GM19455 (cell line): ENCODE results near the gene NAT8L.
"Not testable (repeated sequence)": the region's sequence is repeated elsewhere in the genome, so short reads cannot be mapped to it uniquely, and the experiment has no call there.

Source experiments
- ATAC-seq: cut with Tn5 transposase; IDR thresholded peaks from one replicate; pipeline ENCODE4 v1.9.1; 2021; ENCODE audit not compliant: unreplicated experiment

The NAT8L gene, protein sequence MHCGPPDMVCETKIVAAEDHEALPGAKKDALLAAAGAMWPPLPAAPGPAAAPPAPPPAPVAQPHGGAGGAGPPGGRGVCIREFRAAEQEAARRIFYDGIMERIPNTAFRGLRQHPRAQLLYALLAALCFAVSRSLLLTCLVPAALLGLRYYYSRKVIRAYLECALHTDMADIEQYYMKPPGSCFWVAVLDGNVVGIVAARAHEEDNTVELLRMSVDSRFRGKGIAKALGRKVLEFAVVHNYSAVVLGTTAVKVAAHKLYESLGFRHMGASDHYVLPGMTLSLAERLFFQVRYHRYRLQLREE

DNA sequence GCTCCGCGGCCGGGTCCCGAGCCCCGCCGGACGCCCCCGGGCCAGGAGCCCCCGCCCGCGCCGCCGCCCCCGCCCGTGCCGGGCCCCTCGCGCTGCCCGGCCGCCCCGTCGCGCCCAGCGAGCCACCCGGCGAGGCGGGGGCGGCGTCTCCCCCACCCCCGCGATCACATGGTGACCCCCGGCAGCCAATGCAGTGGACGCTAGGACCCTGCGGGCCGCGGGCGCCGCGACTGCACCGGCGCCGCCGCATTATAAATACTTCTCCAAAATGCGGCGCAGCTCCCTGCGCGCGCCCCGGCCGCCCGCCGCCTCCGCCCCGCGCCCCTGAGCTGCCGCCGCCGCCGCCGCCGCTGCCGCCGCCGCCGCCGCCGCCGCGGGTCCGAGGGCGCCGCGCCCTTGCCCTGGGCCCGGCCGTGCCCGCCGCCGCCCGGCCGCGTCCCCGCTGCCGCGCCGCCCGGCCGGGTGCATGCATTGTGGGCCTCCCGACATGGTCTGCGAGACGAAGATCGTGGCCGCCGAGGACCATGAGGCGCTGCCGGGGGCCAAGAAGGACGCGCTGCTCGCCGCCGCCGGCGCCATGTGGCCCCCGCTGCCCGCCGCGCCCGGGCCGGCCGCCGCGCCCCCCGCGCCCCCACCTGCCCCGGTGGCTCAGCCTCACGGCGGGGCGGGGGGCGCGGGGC is at the start of gene NAT8L:
Gene NAT8L, plus strand, starts transcription at position 282 of the 680 bp plus-strand sequence. Its CDS starts 185 bp downstream, at position 467.
- ATAC-seq: no peak

DNA sequence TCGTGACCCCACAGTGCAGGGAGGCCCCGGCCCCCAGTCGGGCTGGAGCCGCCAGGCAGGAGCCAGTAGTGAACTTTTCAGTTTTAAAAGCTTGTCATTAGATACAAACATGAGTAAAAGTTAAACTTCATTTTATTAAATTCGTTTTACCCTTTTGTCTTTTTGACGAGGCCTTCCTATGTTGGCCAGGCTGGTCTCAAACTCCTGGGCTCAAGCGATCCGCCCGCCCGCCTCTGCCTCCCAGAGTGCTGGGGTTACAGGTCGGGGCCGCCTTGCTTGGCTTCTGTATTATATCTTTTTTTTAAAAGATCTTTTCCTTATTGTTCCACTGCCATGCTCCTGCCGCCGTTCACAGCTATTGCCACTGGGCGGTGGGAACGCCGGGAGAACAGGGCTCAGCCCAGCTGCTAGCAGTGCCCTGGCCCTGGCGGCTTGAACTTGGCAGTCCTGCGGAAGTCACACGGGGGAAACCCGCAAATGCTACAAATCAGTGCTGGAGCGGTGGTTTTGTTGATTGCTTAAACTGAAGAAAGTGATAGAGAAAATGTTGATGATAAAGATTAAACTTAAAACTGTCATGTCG is 49.4 kb upstream of the NAT8L start:
- ATAC-seq: no peak

DNA sequence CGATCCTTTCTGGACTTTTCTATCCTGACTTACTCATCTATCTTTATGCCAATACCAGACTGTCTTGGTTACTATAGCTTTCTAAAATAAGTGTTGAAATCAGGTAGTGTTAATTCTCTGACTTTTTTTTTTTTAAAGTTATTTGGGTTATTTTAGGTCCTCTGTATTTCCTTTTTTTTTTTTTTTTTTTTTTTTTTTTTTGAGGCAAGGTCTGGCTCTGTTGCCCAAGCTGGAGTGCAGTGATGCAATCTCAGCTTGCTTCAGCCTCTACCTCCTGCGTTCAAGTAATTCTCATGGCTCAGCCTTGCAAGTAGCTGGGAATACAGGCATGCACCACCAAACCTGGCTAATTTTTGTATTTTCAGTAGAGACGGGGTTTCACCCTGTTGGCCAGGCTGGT is 47.5 kb upstream of the NAT8L start:
- no peak for ATAC-seq

DNA sequence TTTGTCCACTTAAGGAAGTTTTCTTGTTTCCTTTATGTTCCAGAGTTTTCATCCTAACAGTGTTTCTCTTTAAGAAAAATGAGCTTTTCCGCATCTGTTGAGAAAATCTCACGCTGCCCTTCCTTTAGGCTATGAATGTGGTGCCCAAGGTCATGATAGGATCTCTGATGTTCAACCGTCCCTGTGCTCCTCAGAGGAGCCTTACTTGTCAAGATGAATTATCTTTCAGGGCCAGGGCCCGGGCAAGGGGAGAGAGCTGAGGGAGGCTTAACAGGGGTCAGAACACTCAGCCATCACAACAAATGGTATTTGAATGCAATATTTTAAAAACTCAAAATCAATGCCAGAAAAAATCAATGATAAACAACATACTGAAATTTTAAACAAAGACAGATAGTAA is 44.1 kb upstream of the NAT8L start:
- ATAC-seq: no peak

DNA sequence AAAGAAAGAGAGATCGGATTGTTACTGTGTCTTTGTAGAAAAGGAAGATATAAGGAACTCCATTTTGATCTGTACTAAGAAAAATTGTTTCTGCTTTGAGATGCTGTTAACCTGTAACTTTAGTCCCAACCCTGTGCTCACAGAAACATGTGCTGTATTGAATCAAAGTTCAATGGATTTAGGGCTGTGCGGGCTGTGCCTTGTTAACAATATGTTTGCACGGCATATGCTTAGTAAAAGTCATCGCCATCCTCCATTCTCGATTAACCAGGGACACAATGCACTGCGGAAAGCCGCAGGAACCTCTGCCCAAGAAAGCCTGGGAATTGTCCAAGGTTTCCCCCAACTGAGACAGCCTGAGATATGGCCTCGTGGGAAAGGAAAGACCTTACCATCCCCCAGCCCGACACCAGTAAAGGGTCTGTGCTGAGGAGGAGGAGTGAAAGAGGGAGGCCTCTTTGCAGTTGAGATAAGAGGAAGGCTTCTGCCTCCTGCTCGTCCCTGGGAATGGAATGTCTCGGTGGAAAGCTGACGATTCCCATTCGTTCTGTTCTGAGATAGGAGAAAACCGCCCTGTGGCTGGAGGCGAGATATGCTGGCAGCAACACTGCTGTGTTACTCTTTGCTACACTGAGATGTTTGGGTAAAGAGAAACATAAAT is 37.6 kb upstream of the NAT8L start:
- not testable (repeated sequence) for ATAC-seq

DNA sequence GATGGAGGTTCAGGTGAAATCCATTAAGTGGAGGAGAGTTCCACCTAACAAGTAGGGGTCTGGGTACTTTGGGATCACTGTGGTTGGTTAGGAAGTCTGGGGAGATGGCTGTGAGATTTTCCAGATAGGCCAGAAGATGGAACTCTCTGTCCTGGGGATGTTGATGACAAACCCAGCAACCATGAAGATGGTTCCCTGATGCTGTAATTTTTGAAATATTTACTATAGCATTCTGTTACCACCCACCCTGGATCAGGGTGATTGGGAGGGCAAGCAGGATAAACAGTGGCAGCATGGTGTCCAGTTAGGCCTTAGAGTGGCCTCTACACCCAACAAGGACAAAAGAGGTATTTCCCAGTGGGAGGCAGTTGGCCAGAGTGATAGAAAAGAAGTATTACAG is 34.4 kb upstream of the NAT8L start:
- ATAC-seq: no peak

DNA sequence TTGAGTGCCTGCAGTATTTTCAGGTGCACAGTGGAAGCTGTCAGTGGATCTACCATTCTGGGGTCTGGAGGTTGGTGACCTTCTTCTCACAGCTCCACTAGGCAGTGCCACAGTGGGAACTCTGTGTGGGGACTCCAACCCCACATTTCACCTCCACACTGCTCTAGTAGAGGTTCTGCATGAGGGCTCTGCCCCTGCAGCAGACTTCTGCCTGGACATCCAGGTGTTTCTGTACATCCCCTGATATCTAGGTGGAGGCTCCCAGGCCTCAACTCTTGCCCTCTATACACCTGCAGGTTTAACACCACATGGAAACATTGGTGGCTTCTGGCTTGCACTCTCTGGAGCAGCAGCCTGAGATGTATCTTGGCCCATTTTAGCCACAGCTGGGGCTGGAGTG is 33.3 kb upstream of the NAT8L start:
- ATAC-seq: no peak

DNA sequence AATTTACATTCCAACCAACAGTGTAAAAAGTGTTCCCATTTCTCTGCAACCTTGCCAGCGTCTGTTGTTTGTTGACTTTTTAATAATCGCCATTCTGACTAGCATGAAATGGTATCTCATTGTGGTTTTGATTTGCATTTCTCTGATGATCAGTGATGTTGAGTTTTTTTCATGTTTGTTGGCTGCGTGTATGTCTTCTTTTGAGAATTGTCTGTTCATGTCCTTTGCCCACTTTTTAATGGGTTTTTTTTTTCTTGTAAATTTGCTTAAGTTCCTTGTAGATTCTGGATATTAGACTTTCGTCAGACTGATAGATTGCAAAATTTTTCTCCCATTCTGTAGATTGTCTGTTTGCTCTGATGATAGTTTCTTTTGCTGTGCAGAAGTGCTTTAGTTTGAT is 32.0 kb upstream of the NAT8L start:
- not testable (repeated sequence) for ATAC-seq

DNA sequence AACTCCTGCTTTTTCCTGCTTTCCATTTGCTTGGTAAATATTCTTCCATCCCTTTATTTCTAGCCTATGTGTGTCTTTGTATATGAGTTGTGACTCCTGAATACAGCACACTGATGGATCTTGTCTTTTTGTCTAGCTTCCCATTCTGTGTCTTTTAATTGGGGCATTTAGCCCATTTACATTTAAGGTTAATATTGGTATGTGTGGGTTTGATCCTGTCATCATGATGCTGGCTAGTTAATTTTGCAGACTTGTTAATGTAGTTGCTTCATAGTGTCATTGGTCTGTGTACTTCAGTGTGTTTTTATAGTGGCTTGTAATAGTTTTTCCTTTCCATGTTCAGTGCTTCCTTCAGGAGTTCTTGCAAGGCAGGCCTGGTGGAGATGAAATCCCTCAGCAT is 28.0 kb upstream of the NAT8L start:
- not testable (repeated sequence) for ATAC-seq

DNA sequence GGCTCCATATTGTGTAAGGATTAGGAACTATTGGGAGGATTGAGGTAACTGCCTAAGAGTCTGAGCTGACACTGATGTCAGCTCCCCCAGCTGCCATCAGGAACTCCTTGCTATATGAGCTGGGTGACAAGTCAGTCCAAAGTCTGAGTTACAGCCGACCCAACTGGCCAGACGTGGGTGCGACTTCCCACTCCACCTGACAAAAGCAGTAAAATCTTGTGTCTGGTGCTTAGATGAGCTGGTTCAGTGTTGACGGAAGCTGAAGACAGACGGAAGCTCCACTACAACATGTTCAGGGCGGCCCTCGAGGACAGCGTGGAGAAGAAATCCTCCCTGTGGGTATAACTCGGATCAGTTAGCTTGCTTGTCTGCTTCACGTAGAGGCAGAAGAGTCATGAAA is 22.8 kb upstream of the NAT8L start:
- no peak for ATAC-seq

DNA sequence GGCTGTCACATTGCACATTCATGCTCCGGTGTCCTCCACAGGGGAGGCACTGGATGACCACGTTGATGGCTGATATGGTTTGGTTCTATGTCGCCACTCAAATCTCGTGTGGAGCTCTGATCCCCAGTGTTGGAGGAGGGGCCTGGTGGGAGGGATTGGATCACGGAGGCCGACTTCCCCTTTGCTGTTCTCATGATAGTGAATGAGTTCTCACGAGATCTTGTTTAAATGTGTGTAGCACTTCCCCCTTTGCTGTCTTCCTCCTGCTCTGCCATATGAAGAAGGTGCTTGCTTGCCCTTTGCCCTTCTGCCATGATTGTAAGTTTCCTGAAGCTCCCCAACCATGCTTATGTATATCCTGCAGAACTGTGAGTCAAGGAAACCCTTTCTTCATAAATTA is 22.3 kb upstream of the NAT8L start:
- ATAC-seq: no peak

DNA sequence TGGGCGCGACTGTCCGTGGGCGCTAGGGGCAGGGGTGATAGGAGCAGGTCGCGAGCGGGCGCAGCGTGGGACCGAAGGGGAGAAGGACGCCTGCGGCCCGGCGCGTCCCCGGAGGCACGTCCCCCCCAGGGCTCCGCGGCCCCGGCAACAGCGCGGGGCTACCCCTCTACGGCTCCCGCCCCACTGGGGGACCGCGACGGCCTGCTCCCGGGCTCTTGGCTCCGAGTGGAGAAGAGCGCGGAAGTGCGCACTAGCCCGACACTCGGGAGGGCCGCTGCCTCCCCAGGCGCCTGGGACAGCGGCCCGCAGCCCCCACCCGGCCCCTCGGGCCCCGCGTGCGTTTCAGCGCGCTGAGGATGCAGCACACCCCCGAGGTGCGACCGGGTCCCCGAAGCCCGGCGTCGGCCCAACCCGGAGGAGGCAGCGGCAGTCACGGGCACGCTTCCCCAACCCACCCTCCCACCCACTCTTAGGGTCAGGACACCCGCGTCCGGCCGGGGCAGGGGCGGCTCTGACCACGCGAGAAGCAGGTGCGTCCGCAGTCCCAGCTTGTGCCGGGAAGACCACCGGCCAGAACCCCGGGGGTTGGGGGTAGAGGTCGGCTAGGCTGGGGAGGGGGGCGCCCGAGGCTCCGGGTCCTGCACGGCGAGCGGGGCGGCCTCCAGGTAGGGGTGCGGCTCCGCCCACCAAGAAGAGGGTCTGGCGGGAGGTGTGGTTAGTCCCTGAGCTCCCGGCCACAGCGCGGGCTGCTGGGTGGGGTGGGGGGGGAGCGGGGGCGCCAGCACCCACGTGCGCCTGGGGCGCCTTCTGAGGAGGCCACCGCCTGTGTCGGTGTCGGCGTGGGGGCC is 18.5 kb upstream of the NAT8L start:
- ATAC-seq: no peak

DNA sequence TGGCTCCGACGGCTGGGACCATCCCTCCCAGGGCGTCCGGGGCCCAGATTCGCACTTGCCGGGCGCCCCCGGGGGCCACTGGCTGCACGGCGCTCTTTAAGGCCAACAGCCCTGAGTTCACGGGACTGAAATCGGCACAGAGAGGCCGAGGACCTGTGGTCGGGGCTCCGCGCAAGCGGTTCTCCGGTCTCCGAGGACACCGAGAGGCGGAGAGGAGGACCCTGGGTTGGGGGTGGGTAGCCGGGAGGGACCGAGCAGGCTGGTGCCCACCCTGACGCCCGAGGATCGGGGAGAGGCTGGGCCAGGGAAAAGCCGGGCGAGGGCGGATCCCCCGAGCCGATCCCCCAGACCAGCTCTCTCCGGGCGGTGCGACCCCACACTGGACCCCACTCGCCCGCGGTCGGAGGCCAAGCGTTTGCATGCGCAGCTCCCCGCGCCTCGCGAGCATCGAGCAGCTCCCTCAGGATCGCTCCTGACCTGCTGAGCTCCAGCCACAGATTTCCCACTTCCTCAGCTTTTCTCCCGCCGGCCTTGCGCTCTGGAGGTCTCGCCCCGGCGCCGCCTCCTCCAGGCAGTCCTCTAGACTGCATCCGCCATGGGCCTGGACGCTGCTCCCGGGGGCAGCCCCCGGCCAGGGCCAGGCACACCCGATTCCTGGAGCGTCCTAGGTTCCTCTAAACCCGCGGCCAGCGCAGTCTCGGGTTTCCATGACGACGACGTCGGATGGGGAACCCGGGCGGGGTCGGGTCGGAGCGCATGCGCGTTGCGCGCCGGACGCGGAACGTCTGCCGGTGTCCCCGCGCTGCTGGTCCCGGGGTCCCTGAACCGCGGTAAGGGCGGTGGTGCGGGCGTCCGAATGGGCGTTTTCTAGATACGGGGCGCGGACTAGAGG is 17.6 kb upstream of the NAT8L start:
- ATAC-seq: peak; percentile 73

DNA sequence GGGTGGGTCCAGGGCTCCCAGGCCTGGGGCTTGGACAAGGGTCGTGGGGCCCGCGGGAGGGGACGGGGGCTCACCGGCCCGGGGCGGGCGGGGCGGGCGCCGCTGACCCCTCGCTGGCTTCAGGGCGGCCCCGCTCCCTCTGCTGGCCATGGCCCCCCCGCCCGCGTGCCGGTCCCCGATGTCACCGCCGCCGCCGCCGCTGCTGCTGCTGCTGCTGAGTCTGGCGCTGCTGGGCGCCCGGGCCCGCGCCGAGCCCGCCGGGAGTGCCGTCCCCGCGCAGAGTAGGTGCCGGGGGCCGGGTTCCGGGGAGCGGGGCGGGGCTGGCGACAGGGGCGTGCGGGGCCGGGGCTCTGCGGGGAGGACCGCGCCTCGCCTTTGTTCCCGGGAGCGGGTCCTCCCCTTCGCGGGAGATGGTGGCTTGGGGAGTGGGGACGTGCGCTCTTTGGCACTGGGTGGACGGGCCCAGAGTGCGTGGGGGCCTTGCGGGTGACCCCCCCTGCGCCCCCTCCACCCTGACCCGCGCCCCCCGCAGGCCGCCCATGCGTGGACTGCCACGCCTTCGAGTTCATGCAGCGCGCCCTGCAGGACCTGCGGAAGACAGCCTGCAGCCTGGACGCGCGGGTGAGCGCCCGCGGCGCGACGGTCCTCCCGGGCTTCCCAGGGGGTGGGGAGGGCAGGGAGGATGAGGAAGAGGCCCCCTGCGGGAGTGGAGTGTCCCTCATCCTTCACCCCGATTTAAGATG is 16.8 kb upstream of the NAT8L start:
- peak; percentile 30 for ATAC-seq

DNA sequence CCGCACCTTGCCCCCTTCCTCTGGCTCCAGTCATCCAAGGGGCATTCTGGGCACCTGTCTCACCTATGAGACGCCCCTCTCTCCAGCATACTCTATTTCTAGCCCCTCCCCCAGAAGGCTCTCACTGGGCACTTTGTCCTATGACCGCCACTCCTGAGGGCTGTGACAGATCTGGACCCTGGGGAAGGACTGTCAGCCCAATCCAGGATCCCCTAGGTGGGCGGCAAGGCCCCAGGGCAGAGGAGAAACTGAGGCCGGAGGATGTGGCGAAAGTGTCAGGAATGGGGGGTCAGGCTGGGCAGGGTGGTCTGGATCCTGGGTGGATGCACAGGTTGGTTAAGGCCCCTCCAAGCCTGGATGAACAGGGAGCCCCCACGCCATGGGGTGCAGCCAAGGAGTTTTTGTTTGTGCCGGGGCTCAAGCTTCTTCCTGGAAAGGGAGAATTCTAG is 16.2 kb upstream of the NAT8L start:
- no peak for ATAC-seq

DNA sequence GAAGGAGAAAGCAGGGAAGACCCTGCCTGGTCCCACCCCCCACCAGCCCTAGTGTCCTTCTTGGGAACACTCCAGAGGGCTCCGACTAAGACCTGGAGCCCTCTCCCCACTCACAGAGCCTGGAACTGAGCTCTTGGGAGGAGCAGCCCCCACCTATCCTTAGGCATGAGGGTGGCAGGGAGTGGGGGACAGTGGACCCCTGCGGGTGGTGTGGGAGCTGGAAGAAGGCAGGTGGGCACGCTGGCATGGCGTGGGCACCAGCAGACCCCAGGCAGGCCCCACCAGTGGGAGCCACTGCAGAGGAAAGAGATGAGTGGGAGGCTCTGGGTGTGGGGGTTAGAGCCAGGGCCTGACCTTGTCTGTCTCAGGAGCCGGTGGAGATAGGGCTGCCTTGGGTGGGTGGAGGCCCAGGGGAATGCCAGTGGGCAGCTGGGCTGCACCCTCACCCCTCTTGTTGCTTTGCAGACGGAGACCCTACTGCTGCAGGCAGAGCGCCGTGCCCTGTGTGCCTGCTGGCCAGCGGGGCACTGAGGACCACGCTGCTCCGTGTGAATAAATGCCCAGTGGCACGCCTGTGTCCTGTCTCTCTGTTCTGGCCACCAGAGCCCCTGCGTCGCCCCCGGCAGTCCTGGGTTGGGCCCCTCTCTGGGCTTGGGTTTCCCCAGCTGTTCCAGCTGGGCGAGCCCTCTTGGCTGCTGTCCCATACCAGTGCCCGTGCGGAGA is 15.6 kb upstream of the NAT8L start:
- ATAC-seq: no peak

DNA sequence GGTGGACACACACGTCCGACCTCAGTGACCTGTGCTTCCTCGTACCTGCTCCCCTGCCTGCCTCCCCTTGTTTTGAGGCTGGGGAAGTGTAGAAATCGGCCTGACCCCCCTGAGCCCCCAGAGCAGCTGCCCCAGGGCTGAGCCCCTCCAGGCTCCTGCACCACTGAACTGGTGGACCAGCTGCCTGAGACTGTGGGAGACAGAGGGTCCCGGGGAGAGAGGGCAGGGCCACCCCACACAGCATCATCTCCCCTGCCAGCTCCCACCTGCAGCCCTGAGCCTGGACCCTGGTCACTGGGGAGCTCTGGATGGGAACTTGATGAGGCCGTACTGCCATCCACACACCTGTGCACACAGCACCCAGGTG is 15.0 kb upstream of the NAT8L start:
- ATAC-seq: no peak
